Right lung (tissue), 5 donors: ENCODE measurements around the gene PKDCC. TPM values are rescaled to one million over a fixed set of nuclear protein-coding genes. Genes with fewer than 3 reads are reported as not detected.

Experiments used
- DNase-seq, 2 donors: peaks; one replicate each; pipeline ENCODE4 v3.0.0-alpha.2; 2013
- polyA plus RNA-seq, 5 donors: library from polyadenylated mRNA; unstranded; fragments of 120-200 nt; gene quantifications; one replicate each; pipeline versions ENCODE4 v1.2.1 to v1.2.3, GENCODE V29; 2013; ENCODE audit warnings: inconsistent platforms in 1 of 5, low replicate concordance in 1 of 5; ENCODE audit not compliant: insufficient read length in 5 of 5, insufficient read depth in 1 of 5

The PKDCC gene
- polyA plus RNA-seq, 5 donors = 97.6 to 188 (median 122) TPM

- no peak for DNase-seq
Measured at GRCh38 chr2:42048299-42049220, 739 bp downstream of the PKDCC start.

DNA sequence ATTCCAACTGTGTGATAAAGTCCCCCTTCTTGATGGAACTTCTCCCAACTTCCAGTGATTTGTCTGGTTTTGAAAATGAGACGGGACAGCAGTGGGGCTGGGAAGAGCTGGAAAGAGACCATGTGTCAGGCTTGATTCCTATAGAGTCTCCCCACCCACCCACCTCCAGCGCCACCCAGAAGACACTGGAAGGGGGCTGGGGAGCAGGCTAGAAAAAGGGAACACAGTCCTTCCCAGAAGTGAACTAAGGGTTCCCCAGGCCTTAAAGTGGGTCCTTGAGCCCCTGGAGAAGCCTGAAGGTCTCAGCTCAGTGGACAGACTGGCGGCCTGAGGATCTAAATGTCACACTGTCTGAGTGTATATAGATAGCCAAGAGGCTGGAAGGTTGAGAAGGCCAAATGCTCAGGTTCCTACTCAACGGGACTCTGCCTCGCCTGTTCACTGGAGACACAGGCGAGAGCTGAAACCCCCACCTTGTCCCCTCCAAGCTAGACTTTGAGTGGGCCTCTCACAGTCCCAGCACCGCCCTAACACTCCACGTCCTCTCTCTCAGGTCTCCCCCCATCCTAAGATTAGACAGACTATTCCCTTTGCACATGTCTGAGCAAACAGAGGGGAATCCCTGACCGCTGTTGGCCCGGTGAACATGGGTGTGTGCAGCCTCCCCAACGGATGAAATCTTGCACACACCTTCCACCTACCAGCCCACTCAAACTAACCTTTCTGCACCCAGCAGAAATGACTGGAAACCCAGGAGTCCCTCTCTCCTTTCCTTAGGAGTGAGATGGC is 1.6 kb downstream of the PKDCC start:
- no peak for DNase-seq

DNA sequence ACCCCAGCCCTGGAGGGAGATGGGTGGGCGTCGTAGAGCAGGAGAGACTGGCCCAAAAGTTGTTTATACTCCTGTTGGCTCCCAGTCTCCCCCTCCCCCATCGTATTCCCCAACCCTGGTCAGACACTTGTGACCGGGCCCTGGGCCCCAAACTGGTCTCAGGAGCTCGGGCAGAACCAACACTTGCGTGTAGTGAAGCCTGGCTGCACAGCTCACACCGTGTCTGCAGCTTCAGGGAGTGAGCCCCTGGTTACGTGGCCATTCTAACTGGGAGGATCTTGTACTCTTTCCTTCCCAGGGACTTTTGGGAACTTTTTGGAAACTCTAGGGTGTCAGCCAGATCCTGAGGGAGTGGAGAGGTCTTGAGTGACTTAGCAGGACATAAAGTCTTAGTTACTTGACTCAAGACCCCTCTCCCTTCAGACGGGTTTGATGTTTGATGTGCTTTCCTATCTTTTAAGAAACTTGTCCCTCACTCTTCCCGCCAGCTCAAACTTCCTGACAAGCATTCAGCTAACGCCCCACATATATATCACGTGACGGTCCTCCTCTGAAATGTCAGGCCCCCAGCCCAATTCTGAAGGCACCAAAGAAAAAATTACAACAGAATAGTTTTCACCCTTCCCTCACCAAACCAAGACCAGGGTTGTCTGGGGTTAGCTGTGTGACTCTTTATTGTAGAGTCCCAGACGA is 2.3 kb downstream of the PKDCC start:
- no peak for DNase-seq

GRCh38 chr2:42050703-42051542 is 3.1 kb downstream of the PKDCC start:
- no peak for DNase-seq

DNA sequence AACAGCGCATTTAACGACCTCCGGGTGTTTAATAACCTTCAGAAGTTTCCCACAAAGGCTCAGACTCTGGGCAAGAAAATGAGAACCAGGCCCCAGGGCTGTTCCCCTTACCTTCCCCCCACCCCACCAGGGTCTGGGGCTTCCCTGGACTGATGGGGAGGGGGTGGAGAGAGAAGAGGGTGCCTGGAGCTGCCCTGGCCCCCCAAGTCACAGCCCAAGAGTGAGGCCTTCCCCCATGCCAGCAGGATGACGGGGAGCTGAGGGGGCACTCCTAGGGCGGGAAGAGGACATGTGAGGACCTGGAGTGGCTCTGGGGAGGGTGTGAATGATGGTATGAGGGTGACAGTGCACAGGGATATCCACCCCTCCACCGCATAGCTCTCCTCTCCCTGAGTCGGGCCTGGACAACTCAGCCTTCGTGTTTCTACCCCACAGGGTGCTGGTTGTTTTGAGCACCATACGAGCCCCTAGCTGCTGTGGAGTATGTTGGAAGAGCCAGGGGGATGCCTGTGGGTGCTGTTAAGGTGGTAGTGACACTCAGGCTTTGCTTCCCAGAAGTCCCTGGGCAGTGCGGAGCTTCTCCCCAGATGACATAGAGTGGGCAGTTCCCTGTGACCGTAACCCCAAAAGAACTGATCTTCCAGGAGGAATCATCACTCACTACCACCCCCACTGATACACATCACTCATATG is 3.9 kb downstream of the PKDCC start:
- DNase-seq = no peak

DNA sequence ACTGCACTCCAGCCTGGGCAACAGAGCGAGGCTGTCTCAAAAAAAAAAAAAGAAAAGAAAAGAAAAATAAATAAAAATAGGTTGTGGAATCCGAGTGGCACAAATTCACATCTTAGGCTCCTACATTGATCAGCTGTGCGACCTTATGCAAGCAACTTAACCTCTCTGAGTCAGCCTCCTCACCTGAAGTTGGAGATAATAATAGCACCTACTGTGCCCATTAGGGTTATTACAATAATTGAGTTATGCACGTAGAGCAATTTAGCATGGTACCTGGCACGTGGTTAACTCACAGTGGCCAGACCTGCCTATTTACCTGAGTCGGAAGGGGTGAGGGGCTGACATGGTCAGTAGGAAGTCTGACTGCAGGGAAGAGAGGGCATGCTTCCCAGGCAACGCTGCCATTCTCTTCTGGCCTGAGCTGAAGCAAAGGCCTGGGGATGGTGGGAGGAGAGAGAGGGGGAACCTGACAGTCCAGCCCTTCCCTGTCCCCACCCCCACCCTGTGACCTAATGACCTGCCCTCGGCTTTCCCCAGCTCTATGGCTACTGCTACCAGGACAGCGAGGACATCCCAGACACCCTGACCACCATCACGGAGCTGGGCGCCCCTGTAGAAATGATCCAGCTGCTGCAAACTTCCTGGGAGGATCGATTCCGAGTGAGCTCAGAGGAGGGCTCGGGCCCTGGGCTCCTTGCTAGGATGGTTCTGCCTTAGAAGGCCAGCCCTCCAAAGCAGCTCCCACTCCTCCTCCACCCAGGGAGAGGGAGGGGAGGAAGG is 5.1 kb downstream of the PKDCC start:
- no peak for DNase-seq

- DNase-seq = no peak
Measured at GRCh38 chr2:42053482-42053790, 5.6 kb downstream of the PKDCC start.

GRCh38 chr2:42053791-42054701 is 6.2 kb downstream of the PKDCC start:
- no peak for DNase-seq

GRCh38 chr2:42054714-42055430 is 7.1 kb downstream of the PKDCC start:
- DNase-seq = no peak

DNA sequence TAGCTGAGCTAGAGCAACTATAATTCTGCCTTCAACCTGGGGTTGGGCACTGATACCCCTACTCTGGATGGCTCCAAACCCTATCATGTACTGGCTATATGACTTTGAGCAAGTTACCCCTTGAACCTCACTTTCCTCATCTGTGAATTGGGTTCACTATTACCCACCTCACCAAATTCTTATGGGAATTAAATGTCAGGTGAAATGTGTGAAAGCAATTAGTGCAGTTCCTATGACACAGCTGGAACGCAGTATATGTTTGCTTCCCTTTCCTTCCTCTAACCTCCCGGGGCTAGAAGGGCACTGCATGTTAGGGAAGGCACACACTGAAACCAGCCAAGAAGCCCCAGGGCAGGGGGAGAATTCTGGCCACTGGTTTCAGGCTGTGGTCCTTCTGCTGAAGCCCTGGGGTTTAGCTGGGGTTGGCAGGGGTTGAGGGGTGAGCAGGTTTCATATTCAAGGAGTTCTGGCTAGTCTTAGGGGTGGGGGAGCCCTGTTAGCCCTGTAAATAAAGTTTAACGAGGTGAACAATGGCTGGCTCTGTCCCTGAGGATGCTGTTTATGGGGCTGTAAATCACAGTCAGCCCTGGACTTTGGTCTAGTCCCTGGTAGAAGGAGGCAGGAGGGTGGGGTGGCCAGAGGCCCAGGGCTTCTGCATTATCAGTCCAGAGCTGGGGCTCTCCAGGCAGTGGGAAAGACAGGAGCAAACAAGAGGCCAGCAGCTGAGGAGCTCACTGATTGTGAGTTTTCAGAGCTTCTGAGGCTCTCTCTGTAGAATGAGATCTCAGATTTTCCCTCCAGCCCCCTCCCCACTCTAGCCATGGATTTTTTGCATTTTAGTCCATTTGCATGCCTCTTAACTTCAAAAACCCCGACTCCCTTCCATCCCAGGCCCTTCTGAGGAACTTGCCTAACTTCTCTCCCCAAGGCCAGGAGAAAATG is 8.0 kb downstream of the PKDCC start:
- no peak for DNase-seq

DNA sequence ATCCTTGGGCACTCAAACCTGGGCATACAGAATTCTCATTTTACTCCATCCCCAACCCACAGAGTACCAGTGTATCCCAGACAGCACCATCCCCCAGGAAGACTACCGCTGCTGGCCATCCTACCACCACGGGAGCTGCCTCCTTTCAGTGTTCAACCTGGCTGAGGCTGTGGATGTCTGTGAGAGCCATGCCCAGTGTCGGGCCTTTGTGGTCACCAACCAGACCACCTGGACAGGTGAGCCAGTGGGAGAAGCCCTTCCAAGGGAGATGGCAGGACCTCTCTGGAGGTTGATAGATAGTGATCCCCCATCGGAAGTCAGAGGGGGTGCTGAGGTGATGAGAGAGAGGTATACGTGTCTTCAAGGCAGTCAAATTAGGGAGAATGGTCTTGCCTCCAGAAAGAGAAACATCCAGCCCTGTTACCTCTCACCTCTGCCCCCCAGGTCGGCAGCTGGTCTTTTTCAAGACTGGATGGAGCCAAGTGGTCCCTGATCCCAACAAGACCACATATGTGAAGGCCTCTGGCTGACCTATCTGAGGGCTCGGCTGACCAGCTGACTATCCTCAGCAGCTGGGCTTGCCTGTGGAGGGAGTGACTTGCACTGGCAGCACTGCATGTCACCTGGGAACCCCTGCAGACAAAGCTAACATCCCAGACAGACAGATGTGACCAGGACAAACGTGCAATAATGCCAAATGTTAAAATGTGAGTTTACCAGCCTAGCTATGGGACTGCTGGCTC is 9.5 kb downstream of the PKDCC start:
- DNase-seq = no peak

DNA sequence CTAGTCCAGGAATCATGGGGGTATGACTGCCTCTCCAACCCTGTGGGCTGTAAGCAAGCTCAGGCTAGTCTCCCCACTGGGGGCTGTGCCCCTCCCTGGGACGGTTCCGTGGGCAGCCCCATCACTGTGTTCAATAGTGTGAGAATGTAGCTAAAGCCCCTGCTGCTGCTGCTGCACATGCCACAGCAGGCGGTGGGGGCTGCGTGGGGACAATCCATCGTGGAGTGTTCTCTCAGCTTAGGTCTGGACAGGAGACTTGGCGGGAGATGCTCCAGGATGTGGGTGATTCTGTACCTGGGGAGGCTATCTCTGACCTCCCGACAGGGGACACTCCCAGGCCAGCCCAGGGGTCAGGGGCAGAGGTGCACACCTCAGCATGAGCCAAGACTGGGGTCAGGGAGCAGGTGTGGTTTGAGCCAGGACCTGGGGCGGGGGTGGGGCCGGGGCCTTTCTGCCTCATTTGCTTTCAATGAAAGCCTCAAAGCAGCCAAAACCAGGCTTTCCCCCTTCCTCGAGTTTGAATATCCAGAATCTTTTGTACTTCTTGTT is 10.2 kb downstream of the PKDCC start:
- no peak for DNase-seq

- no peak for DNase-seq
Measured at GRCh38 chr2:42059261-42059898, 11.6 kb downstream of the PKDCC start.

DNA sequence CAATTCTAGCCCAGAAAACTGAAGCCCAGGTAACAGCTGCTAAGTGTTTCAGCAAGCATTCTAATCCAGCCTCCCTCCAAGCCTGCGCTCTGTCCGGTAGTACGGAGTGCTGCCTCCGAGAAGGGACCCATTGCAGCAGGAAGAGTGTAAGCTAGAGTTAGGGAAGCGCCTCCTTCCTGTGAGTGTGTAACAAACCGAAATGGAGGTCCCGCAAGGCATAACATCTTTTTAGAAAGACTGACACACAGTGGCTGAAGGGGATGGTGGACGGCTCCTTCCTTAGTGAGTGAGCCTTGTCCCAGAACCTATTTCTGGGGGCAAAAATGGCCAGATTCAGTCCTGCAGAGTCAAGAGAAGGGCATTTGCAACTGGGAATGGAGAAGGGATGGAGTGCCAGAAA is 12.2 kb downstream of the PKDCC start:
- DNase-seq = no peak
